Effector CD8-positive, alpha-beta T cell (primary cell): ENCODE data around the gene ATP6V1A.

Source experiments
- DNase-seq: peaks from one replicate; lab custom pipeline; 2025; lab: John Stamatoyannopoulos, UW

ATP6V1A gene

DNA sequence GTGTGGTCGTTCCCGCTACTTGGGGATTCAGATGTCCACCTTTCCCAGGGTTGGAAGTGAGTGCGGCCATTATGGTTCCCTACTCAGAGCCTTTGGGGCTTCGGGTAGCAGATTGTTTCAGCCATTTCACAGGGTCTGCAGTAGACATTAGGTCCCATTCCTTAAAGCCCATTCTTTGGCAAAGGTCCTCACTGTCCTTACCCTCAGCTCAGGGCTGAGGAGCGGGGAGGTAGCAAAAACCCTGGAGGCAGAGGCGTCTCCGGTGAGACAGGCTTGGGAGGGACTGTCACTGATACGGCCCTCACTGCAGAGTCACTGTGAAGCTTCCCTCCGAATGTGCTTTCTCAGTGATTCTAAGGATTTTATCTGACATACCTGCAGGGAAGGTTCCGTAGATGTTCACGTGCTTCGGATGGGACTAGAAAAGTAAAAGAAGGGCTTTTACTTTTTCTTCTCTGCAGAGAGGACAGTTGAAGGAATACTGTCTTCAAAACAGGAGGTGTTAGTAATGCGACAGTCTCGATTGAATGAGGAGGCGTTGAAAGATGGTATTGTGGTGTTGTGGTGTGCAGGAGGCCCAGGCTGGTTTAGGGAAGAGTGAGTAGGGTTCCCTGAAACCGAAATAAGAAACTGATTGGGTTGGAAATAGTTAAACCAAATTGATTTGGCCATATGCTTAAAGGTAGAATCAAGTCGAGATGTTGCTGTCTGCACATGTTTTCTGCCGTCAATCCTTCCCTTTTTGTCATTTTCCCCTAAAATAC lies 630 bp downstream of the ATP6V1A start:
- no peak for DNase-seq

DNA sequence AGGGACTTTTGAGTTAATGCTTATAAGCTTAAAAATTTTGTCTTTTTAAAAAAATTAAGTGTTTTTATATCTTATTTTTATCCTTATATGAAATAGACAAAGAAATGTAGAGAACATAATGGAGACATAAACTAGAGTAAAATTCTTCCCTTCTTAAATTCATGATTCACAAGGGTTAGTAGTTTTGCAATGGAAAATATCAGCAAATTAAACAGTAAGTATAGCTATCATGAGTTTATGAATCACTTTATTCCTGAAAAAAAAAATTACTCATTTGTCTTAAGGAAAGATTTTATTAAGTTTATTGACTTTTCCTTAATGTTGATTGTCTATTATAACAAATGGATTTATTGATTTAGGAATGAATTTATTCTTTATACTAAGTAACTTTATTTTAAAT lies 4.3 kb downstream of the ATP6V1A start:
- no peak for DNase-seq

DNA sequence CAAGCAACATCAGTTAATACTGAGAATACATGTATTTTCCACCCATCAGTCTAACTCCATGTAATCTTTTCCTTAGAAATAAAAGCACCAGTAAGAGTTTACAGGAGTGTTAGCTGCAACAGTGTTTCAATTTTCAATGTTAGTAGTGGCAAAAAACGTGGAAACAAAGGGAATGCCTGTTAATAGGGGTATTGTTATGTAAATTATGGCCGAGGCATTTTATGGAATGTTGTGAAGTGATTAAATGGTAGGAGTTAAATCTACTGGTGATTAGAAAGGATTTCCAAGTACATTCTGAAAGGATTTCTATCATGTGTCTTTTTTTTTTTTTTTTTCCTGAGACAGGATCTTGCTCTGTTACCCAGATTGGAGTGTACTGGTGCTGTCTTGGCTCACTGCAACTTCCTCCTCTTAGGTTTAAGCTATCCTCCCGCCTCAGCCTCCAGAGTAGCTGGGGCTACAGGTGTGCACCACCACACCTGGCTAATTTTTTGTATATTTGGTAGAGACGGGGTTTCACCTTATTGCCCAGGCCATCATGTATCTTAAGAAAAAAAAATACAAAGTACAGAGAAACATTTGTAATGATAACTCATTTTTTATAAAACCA lies 6.6 kb downstream of the ATP6V1A start:
- no peak for DNase-seq

DNA sequence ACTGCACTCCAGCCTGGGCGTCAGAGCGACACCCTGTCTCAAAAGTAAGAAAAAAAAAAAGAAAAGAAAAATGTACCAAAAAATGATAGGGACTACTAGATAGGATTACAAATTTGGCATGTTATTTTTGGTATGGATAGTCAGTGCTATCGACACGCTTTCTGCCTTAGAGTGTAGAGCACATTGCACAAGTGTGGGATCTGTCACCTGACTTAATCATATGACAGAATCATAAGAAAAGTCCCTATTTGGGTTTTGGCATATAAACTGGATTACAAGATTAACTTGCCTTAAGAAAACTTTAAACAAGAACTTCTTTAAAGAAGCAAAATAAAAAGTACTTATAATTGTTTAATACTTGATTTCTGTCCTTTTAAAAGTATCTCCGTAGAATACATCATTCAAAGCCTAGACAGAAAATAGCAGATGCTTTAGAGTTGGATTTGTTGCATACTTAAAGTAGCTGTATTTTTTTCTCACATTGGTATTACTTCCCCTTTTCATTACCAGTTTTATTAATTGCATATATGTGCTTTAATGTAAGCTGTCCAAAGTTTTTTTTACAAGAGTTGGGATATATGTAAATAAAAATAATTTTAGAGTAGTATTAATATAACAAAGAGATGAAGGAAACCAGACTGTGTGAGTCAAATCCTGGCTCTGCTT lies 7.8 kb downstream of the ATP6V1A start:
- no peak for DNase-seq

DNA sequence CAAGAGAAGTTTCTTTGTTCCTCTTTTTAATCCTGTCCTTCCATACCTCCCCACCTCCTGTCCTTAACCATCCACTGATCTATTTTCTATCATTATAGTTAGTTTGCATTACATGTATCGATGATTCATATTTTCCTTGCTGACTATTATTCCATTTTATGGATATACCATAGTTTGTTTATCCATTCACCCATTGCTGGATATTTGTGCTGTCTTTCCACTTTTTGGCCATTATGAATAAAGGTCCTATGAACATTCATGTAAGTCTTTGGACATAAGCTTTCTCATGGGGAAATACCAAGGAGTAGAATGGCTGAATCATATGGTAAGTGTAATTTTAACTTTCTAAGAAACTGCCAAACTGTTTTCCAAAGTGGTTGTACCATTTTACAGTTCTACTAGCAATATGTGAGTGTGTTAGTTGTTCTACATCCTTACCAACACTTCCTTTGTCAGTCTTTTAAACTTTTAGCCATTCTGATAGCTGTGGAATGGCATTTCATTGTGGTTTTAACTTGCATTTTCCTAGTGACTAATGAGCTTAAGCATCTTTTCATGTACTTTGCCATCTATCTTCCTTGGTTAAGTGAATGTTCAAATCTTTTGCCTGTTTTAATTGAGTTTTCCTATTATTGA lies 11.7 kb downstream of the ATP6V1A start:
- no peak for DNase-seq

DNA sequence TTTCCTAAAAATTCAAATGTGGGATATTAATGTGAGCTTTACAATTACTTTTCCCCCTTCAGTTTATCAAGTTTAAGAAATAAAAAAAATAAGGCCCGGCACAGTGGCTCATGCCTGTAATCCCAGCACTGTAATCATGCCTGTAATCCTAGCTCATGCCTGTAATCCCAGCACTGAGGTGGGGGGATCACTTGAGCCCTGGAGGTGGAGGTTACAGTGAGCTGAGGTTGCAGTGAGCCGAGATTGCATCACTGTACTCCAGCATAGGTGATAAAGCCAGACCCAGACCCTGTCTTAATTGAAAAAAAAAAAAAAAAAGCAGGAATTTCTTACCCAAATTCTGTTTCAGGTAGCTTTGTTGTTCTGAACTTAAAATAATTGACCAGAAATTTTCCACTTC lies 17.9 kb downstream of the ATP6V1A start:
- no peak for DNase-seq

DNA sequence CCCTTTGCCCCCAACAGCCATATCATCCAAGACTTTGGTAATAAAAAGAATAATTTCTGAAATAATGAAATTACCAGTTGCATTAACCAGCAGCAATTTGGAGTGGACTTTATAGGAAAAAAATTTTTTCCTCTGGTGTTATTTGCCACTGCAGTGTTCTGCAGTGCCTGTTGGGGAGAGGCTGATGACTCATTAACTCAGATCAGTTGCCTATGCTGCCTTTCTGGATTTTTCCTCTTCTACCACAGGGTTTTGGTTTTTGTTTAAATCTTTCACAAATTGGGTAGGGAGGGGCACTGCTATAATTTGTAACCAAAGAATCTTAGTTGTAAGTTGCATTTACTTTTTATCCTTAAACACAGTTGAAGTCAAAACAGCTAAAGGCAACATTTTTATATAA lies 22.7 kb downstream of the ATP6V1A start:
- no peak for DNase-seq

DNA sequence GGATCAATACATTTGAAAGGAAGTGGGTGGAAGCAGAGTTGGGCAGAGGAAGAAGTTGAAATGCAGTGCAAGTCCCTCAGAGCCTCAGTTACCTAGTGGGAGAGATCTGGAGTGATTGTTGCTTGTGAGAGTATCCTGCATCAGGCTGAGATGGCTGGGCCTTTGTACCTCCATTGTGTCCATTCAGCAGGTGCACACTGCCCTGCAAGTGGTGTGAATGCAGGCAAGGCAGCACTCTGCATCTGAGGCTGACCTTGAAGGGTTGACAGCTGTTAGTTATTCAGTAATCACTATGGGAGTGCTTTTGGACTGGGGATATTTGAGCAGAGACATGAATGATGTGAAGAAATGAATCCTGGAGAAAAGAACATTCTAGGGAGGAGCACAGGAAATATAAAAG lies 25.2 kb downstream of the ATP6V1A start:
- DNase-seq, result no peak

DNA sequence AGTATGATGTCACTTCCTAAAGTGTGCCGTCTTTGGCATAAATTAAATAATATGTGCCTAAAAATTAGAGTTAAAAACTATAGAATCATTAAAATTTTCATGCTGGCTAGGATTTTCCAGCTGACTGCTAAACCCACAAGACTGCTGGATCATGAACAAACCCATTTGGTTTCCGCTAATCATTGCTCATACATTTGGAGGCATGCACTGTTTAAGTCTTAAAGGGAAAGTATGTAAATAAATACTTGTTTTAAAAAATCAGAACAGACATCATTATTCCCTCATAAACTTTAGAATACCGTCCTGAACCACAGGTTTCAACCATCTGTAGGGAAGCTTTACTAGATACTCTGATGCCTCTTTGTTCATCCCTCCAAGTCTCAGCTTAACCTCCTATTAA lies 26.5 kb downstream of the ATP6V1A start:
- no peak for DNase-seq

DNA sequence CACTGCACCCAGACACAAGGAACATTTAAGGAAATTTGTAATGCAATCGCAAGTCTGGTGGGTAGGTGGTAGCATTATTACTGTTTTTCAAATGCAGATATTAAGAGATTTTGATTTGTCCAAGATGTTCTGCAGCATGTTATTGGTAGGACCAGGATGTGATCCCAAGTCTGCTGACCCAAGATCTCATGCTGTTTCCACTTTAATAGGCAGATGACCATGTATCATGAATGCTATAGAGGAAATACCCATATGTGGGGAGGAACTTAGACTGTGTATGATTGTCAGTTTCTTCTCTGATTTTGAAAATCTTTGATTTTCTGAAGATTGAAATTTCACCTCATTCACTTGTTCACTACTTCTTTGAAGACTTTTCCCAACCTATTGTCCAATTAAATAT lies 28.7 kb downstream of the ATP6V1A start:
- no peak for DNase-seq

DNA sequence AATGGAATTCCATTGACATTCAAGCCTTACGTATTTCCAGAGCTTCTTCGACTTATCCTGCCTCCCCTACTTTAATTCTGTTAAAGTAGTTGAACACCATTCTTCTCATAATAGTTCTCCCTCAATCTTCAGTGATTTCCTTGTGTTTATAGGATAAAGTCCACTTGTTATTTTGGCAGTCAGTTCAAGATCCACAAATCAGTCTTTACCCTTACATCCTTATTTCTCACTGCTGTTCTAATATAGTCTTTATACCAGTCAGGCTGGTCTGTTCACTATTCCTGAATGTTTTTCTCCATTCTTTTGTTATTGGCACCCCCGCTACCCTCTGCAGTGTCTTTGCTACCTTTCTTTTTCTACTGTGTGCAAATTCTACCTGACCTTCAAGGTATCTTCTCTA lies 29.7 kb downstream of the ATP6V1A start:
- DNase-seq, result no peak

DNA sequence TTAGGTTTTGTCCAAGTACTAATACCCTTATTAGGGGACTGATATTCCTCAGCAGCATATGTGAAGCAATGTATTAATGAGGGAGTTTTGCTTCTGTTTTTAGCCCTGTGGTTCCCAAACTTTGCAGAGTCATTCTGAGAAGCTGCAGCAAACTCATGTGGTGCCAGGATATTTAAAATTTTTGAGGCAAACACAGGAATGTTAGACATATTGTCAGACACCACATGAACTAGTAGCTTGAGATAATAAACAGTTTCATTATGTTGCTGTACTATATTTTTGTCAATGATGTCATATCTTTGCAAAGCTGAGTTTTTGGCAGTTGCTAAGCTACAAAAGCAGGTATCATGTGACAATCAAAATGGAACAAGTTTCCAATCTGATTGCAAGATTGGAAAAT lies 36.6 kb downstream of the ATP6V1A start:
- no peak for DNase-seq

DNA sequence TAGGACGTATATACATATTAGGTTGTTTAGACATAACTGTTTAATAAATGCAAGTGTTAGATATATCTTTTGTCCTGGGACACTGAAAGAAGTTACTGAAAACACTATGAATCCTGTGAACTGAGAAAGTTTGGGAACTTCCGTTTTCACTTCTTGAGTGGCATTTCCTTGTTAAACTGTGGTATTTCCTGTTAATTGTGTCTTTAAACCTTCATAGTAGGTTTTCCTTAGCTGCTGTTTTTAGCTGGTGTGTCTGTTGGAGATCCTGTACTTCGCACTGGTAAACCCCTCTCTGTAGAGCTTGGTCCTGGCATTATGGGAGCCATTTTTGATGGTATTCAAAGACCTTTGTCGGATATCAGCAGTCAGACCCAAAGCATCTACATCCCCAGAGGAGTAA lies 37.1 kb downstream of the ATP6V1A start:
- no peak for DNase-seq

DNA sequence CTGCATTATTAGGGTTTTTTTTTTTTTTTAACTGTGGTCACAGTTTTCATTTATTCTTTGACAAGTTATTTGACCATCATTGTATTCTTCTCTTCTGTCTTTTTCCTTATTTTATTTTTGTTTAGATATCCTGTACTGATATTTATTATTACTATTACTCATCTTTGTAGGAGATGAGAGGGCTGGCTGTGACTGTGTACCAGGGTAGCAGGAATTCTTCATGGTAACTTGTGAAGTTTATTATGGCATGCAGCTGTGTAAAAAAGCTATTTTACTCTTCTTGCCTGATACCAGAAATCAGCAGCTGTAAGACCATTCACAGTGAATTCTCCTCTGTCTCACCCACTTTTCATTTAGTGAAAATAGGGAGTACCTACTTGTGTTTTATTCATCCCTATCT lies 44.5 kb downstream of the ATP6V1A start:
- no peak for DNase-seq

DNA sequence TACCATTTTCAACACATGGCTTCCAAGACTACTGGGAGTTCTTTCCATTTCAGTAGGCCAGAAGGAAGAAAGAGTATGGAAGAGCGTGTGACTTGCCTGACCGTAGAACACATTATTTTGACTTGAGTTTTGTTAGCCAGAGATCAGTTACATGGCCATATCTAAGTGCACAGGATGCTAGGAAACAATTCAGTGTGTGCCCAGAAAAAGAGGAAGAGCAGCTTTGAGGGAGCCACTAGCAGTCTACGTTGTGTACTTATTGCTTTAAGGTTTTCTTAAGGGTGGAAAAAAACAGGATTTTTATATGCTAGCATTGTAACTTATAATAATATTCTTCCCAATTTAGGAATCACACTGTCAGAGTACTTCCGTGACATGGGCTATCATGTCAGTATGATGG lies 47.7 kb downstream of the ATP6V1A start:
- DNase-seq, result no peak

DNA sequence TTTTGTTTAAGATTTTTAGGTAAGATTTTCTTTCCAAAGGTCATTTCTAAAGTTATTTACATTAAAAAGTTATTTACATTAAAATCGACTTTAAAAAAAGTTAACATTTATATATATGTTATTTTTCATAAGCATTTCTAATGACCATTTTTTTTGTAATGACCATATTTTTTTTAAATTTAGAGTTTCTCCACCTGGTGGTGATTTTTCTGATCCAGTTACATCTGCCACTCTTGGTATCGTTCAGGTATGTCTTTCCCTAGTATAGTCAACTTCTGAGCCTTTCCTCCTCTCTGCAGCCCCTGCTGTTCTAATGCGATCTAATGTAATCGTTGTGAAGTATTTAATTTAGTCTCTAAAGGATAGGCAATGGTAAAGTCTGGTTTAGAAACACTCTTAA lies 48.9 kb downstream of the ATP6V1A start:
- DNase-seq, result no peak

DNA sequence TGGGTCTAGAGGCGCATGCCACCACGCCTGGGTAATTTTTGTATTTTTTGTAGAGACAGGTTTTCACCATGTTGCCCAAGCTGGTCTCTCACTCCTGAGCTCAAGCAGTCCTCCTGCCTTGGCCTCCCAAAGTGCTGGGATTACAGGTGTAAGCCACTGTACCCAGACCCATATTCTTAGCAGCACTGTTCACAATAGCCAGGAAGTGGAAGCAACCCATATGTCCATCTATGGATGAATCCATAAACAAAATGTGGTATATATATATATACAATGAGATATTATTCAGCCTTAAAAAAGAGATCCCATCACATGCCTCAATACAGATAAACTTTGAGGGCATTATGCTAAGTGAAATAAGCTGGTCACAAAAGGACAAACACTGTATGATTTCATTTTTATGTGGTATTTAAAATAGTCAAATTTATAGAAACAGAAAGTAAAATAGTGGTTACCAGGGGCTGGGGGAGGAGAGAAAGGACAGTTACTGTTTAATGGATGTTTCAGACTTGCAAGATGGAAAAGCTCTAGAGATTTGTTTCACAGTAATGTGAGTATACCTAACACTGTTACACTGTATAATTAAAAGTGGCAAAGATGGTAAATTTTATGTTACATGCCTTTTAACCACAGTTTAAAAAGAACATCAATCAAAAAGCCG lies 56.1 kb downstream of the ATP6V1A start:
- DNase-seq, result no peak

DNA sequence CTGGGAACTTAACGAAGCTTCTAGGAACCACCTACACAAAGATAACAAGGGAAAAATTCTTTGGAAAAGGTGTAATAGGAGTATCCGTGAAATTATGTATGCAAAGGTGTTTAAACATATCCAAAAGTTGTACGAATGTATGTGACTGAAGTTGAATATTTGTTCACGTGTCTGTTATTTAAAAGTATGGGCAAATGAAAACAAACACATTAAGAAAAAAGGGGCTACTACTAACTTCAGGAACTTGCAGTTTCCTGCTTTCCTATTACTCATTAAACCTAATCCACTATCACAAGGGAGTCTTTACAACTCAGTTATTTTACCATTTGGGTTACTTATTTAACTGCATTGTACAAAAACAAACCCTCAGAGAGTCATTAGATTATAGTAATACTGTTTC lies 57.8 kb downstream of the ATP6V1A start:
- no peak for DNase-seq

DNA sequence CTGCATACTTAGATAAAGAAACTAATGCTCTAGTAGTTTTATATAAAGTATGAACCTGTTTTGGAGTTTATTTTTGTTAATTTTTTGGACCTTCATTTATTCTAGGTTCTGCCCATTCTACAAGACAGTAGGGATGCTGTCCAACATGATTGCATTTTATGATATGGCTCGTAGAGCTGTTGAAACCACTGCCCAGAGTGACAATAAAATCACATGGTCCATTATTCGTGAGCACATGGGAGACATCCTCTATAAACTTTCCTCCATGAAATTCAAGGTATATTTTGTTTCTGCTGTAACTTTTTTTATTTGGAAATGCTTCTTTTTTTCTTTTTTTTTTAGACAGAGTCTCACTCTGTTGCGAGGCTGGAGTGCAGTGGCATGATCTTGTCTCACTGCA lies 58.4 kb downstream of the ATP6V1A start:
- no peak for DNase-seq

DNA sequence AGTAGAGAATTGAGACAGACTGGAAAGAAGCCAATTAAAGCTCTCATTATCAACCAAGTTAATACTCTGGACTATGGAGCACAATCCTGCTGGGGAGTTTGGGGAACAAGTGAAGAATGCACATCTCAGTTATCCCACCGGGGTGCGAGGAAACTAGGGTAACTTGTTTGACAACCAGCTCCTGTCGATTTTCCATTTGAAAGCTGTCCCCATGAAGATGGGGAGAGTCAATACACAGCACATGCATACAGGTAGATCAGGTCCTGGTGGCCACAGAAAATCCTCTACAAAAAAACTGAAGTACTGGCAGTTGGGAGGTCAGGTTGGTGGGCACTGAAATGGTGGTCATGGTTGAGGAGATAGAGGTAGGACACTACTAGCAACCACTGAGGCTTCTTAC lies 66.0 kb downstream of the ATP6V1A start:
- DNase-seq, result no peak

DNA sequence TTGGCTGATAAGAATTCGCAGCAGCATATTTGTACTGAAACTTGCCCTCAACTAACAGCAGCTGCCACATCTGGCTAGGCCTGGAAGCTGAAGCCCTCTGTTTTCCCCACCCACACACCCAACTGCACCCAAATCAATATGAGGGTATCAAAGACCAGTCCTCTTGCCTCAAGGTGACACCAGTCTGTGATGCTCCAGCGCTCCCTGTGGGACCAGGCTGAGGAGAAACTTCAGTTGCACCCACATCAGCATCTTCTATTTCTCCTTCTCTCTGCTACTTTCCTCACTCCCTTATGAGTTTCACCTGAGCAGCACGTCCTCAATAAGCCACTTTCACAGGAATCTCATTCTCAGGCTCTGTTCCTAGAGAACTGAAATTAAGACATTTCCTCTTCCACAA lies 73.0 kb downstream of the ATP6V1A start:
- no peak for DNase-seq

DNA sequence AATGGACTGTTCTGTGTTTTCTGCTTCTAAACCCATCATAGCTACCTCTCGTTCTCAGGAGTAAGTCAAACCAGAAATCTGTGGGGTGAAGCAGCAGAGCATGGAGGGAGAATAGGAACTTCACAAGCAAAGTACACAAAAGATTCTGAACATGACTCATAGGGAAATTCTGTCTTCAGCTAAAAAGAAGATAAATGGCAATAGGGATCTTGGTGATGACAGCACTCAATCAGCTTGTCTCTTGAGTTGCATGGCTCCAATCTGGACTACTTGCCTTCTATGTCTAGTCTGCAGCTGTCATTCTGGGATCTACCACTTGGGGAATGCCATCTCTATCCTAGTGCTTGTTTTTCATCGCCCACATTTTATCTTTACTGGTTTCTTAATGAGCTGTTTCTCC lies 78.3 kb downstream of the ATP6V1A start:
- DNase-seq, result no peak
